Measurements from ENCODE around the gene WDR82.

WDR82 gene

DNA sequence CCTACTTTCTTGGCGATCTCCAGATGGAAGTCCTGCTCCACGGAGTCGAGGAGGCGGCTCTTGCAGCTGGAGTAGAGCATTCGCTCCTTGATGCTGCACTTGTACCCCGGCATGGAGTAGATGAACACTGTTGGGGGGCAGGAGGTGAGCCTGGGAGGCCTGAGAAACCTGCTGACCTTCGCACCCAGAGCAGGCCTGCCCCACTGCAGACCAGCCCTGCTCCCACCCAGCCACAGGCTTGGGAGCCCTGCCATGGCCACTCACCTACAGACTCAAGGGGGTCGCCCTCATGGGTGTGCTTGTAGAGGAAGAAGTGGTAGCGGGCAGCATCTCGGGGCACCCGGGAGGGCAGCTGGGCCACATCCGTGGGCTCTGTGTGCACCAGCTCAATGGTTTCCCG is 48.8 kb downstream of the WDR82 start:
- H3K4me3 ChIP-seq (ENCODE audit: low read depth, low read length): no peak overlapping the region
- TF ChIP-seq, protein P1, sequence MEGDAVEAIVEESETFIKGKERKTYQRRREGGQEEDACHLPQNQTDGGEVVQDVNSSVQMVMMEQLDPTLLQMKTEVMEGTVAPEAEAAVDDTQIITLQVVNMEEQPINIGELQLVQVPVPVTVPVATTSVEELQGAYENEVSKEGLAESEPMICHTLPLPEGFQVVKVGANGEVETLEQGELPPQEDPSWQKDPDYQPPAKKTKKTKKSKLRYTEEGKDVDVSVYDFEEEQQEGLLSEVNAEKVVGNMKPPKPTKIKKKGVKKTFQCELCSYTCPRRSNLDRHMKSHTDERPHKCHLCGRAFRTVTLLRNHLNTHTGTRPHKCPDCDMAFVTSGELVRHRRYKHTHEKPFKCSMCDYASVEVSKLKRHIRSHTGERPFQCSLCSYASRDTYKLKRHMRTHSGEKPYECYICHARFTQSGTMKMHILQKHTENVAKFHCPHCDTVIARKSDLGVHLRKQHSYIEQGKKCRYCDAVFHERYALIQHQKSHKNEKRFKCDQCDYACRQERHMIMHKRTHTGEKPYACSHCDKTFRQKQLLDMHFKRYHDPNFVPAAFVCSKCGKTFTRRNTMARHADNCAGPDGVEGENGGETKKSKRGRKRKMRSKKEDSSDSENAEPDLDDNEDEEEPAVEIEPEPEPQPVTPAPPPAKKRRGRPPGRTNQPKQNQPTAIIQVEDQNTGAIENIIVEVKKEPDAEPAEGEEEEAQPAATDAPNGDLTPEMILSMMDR (IDR thresholded peaks at IDR 0.05; ENCODE audit: low read depth, low read length): no peak

DNA sequence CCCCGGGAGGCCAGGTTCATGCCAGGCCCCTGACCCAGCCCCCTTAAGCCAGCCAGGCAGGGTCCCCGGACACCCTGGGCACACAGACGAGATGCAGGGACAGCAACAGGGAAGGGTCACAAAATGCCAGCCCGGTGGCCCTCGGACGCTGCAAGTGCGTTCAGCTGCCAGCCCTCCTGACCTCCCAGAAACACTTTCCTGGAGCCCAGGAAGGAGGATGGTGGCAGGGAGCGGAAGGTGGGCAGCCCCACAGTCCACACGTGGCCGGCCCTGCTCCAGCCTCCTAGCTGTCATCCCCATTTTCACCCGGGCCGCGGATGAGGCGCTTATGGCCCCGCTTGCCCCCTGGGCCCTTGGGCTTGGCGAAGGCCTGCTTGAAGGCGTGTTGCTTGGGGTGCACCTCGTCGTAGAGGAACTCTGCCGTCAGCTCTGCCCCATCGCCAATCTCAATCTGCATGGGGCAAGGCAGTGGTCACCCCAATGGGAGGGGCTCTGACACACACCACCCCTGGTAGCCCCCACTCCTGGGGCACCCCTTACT is 49.6 kb downstream of the WDR82 start:
- in situ Hi-C loops (cut with HindIII; ENCODE audit: low sequenced_read_pairs): no loop called here
- TF ChIP-seq, protein P1 (IDR thresholded peaks at IDR 0.05; ENCODE audit: low read depth, low read length): no peak
- no peak overlapping the region for H3K4me3 ChIP-seq (ENCODE audit: low read depth, low read length)
- DNase-seq (ENCODE audit: low read depth, low spot score): no peak

More for the DNA sequence above, 48.8 kb downstream of the WDR82 start:
- no peak for DNase-seq (ENCODE audit: low read depth, low spot score)
- in situ Hi-C loops (cut with HindIII; ENCODE audit: low sequenced_read_pairs): no loop called here

DNA sequence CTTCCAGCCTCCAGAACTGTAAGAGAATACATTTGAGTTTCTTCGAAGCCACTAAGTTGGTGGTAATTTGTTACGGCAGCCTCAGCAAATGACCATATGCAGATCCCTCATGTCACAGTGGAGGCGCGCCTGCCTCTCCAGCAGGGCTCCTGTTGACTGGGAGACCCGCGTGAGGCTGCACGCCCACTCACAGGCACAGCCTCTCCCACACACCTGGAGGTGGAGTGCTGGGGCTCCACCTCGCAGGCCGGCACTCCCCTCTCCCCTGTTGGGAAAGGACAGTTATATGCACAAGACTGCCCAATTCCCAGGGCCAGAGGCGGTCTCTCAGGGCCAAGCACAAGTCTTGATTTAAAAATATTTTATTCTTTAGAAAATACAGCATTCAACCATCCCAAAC is 50.2 kb downstream of the WDR82 start:
- in situ Hi-C loops (cut with HindIII; ENCODE audit: low sequenced_read_pairs): no loop called here
- TF ChIP-seq, protein P1 (IDR thresholded peaks at IDR 0.05; ENCODE audit: low read depth, low read length): no peak
- no peak for DNase-seq (ENCODE audit: low read depth, low spot score)
- no peak overlapping the region for H3K4me3 ChIP-seq (ENCODE audit: low read depth, low read length)

GRCh38 chr3:52227766-52228165 is 50.7 kb downstream of the WDR82 start:
- in situ Hi-C loops (cut with HindIII; ENCODE audit: low sequenced_read_pairs): no loop called here
- TF ChIP-seq, protein P1 (IDR thresholded peaks at IDR 0.05; ENCODE audit: low read depth, low read length): no peak
- no peak overlapping the region for H3K4me3 ChIP-seq (ENCODE audit: low read depth, low read length)
- no peak for DNase-seq (ENCODE audit: low read depth, low spot score)

GRCh38 chr3:52227117-52227516 is 51.3 kb downstream of the WDR82 start:
- no peak for DNase-seq (ENCODE audit: low read depth, low spot score)
- no peak overlapping the region for H3K4me3 ChIP-seq (ENCODE audit: low read depth, low read length)
- in situ Hi-C loops (cut with HindIII; ENCODE audit: low sequenced_read_pairs): no loop called here
- TF ChIP-seq, protein P1 (IDR thresholded peaks at IDR 0.05; ENCODE audit: low read depth, low read length): no peak

GRCh38 chr3:52226229-52226817 is 52.1 kb downstream of the WDR82 start:
- in situ Hi-C loops (cut with HindIII; ENCODE audit: low sequenced_read_pairs): no loop called here
- TF ChIP-seq, protein P1 (IDR thresholded peaks at IDR 0.05; ENCODE audit: low read depth, low read length): no peak
- no peak overlapping the region for H3K4me3 ChIP-seq (ENCODE audit: low read depth, low read length)
- DNase-seq (ENCODE audit: low read depth, low spot score): no peak

All from astrocyte of the spinal cord (primary cell).